HG02759 (cell line): ENCODE data around the gene TRAT1.
"Not testable (repeated sequence)": the region's sequence is repeated elsewhere in the genome, so short reads cannot be mapped to it uniquely, and the experiment has no call there.

Experiments used
- ATAC-seq: cut with Tn5 transposase; IDR thresholded peaks from one replicate; pipeline ENCODE4 v1.9.1; 2021; ENCODE audit warnings: mild to moderate bottlenecking, moderate library complexity; ENCODE audit not compliant: unreplicated experiment

Gene TRAT1, protein sequence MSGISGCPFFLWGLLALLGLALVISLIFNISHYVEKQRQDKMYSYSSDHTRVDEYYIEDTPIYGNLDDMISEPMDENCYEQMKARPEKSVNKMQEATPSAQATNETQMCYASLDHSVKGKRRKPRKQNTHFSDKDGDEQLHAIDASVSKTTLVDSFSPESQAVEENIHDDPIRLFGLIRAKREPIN

DNA sequence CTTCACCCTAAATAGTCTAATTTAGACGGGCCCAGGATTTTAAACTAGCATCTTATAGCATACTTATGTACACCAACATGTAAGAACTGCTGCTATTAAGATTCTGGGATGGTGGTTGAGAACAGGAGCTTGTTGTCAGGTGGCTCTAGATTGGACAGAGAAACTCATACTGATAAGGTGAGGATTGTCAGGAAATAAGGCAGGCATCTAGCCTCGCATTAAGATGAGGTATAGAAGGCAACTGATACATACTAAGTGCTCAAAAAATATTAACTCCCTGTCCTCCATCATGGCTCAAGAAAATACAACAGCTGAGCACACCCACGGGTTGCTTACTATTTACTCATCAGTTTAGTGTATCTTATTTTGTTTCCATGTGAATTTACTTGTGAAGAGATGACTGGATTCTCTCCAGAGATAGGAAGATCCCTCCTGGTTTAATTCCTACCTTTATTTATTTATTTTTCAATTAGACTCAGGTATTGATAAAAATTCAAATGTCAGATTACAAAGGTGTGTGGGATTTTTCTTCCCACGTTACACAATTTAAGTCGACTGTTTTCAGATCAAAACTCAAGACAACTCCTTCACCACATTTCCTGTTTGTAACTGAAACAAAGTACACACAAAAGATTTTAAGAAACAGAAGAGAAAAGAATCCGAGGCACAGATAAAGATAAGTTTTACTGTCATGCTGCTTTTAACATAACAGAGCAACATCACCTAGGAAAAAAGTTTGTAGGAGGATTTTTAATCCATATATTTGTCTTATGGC lies at the start of gene TRAT1:
TRAT1 (plus strand) TSS at position 664 of the 775 bp plus-strand sequence. CDS start 142 bp downstream, outside the sequence.
- no peak for ATAC-seq

DNA sequence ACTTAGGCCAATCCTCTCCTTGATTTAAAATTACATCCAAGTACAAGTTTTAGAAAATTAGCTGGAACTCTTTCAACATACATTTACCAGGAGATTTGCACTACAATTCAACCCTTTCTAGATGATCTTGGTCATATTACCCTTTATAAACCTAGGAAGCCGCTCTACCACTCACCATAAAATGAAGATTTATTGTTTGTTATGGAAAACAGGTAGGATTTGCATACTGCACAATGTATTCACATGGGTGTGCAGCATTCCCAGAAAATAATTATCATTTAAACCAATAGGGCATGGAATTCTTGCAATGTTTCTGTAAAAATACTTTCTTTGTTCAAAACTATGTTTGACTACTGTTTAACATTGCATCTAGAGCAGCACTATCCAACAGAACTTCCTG lies 46.9 kb upstream of the TRAT1 start:
- no peak for ATAC-seq

DNA sequence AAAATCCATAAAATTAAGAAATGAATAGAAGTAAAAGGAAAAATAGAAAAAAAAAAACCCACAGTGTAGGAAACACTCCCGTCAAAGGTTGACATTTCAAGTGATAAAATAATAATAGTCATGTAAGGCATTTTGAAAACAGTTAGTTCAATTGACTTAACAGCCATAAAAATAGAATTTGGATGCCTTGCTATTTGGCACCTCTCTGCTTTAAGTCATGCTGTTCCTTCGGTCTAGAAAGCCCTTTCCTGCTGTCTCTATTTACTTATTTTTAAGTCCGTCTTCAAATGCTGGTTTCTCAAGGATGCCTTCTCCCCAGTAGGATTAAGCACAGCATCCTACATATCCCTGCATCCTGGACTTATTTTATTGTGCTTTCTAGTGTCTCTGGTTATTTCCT lies 43.1 kb upstream of the TRAT1 start:
- ATAC-seq = no peak

DNA sequence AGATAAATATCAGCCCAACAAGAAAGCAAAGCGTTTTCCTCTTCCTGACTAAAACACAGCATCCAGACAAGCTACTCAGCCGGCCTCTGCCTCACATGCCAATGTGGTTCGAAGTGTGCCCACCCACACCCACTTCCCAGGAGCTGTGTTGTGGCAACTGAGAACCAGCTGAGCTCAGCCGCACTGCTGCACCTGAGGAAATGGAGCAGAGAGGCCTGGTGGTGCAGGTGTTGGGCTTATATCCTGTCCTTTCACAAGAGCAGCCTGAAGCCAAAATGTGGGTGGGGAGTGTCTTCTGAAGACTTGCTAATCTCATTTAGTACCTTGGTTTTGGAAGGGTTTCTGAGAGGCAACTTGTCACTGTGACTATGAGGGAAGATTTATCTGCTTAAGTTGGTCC lies 42.4 kb upstream of the TRAT1 start:
- ATAC-seq = no peak

DNA sequence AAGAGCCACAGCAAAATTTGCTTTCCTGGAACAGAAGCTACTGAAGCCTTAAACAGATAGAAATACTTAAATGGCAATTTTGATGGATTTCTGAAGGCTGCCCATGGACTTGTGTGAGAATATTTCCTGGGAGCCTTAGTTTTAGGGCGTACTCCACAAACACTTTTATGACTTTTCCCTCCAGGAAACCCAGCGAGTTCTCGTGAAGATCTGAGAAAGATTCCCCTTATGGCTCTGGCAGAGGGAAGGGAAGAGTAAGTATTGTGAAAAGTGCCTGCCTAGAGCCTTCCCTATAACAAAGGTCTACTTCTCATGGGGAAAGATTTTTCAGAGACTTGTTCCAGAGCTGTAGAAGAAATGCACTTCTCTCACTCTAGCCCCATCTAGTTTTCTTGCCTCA lies 31.1 kb upstream of the TRAT1 start:
- no peak for ATAC-seq

DNA sequence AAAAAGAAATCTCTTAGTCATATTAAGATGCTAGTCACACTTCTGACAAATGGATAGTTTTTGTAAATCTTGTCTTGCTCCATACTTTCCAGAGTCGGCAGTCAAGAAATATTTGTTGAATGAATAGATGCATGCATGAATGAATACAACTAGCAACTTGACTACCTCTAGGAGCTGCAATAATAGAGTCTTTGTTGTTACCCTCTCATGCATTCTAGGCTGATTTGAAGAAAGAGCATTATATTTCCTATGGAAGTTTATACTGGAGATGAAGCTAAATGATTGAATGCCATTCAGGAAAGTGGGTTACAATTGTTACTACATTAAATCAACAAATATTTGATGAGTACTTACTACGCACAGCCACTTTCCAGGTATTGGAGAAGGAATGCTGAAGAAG lies 18.1 kb upstream of the TRAT1 start:
- no peak for ATAC-seq

DNA sequence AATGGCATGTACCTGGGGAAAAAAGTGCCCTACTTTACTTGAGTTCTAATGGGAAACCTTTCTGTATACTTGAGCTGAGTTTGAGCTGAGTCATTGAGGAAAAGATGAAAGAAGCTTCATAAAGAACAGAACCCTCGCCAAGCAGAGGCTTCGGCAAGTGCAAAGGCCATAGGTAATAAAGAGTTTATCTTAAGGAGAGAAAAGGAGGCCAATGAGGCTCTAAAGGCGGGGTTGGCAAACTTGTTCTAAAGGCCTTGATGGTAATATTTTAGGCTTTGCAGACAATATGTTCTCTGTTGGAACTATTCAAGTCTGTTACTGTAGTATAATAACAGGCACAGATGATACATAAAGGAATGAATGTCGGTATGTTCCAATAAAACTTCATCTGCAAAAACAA lies 17.6 kb upstream of the TRAT1 start:
- no peak for ATAC-seq

DNA sequence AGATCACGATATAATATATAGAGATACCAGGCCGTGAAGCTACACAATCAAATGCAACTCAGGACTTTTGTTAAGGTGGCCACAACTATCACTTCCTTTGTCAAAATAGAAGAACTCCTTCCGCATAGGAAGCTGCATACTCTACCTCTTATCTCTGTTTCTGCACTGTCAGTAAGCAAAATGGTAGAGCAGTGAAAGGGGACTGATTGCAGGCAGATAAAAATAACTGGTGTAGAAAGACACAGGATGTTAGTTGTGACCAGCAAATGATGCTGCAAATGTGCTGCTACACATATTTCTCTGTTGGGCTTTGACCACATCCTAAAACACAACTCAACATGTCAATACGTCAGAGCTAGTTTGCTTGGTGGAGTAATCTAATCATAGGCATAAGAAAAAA lies 16.3 kb upstream of the TRAT1 start:
- no peak for ATAC-seq

DNA sequence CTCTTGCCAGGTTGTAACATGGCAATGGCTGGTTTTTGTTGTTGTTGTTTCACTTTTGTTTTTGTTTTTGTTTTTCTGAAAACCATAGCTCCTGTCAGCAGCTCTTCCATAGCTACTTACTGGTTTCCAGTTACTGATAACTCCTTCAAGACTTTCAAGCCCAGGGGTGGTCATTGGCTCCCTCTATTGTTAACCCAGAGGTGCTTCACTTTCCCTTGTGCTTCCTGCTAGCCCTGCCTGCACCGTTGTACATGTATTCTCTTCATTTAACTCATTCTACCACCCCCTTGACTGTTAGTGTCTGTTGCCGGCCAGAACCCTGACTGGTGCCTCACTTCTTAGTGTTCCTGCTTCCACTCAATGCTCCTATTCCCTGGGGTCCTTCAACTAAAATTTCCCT lies 4.2 kb upstream of the TRAT1 start:
- ATAC-seq = peak; percentile 81

DNA sequence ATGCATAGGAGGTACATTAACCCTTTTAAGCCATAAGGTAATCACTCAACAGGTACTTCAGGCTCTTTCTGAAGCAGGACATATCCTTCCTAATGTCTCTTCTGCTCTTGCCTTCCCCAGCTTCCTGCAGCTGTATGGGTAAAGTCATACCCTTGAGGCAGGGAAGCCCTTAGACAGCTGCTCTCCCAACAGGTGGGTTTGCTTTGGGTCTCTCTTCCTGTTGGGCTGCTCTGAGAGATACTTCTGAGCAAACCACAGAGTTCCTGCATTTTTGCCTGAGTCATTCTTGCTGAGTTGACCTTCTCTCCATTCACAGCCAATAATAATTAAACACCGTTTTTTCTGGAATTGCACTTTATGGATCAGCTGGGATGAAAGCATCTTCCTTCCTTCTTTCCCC lies 2.0 kb upstream of the TRAT1 start:
- ATAC-seq = no peak

DNA sequence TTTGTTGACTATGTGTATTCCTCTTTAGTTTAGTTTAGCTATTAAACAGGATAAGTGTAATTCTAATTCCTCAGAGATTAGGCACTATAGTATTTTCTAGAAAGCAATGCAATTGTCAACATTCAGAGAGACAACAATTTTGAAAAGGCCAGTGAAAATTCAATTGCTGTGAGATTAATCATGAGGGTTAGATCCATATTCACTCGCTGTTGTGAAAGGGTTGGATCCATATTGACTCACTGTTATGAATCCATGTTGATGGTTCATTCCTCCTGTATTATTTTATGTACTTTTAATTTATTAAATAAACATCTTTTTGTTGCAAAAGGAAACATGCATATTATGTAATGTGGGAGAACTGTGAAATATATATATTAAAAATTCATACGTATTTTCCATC lies 641 bp downstream of the TRAT1 start:
- ATAC-seq = no peak

DNA sequence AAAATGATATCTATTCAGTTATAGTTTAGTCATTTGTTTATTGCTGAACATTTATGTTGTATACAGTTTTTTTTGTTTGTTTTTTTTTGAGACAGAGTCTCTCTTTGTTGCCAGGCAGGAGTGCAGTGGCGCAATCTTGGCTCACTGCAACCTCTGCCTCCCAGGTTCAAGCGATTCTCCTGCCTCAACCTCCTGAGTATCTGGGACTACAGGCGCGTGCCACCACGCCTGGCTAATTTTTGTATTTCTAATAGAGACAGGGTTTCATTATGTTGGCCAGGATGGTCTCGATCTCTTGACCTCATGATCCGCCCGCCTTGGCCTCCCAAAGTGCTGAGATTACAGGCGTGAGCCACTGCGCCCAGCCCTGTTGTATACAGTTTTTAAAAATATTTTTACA lies 1.2 kb downstream of the TRAT1 start:
- ATAC-seq = not testable (repeated sequence)

DNA sequence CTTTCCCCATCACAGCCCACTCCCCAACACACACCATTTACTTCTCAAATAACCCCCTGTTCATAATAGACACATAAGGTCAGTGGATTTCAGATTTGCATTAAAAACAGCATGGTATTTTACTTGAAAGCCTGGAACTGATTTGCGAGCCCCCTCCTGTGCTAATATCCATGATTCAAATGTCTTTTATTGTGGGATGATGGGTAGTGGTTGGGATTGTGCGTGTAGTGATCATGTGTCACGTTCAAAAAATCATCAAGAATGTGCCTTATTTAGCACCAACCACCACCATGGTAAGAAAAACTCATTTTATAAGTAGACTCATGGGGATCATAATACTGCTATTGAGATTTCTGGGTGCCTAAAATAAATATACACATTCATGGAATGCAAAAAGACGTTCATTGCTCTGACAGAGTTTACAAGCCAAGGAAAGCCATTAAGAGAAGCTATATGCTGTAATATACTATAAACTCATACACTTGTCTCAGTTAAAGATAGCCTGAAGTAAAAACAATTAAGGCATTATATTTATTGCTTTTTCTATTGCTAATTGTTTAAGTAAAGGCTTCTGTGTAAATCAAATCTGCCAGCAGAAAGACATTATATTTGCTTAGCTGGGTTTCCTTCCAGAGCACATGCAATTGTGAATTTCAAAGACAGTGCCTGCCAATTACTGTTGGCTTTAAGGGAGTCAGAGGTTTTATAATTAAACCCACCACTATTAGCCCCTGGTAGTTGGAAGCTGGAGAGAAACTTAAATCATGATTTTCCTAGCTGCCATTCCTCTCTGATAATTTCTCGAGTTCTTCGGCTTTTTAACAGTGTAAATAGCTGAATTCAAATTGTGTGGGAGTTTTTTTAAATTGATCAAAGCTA lies 4.0 kb downstream of the TRAT1 start:
- no peak for ATAC-seq

DNA sequence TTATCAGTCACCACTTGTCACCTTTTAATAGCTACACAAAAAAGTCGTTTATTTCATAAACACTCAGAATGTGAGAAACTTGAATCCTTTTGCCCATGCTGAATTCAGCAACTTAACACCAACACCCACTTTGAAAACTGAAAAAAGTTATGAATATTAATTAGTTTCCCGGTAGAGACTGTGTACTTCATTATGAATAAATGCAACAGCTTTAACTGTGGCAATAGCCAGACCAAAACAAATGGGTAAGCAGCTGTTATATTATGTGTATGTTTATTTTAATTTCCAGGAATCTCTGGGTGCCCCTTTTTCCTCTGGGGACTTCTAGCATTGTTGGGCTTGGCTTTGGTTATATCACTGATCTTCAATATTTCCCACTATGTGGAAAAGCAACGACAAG lies 7.8 kb downstream of the TRAT1 start:
- ATAC-seq = no peak

DNA sequence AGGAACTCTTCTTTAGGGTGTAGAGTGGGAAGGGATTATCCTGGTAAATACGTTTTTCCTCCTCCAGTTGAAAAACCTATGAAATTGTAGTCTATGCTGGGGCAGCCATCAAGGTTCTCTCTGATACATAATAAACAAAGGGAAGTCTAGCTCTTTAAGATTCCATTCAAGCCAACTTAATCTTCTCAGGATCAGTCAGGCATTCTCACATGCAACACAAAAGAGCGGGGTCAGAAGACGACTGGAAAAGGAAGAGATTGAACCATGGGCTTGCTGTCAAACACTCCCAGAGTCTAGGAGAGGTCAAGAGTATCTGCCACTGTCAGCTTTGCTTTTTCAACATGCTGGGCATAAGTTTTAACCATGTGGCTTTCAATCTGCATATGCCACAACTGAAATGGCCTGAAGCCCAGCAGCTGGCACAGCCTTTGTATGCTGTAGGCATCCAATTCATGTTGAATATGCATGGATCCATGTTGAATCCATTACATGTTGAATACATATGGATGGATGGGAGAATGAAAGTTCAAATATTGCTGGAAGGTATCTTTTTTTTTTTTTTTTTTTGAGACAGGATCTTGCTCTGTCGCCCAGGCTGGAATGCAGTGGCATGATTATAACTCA lies 8.5 kb downstream of the TRAT1 start:
- ATAC-seq = no peak

DNA sequence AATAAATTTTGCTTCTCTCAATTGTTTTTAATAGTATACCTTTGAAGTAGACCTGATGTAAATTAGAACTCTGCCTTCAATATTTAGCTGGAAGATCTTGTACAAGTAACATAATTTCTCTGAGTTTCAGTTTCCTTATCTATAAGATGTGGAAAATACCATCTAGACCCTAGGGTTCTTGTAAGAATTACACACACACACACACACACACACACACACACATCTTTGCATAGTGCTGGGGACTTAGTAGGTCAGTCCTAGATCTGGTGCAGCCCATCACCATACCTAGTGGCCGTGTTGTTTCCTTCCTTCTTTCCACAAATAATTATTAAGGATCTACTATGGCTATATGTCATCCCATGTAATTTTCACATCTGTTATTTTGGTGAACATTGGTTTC lies 11.0 kb downstream of the TRAT1 start:
- no peak for ATAC-seq

DNA sequence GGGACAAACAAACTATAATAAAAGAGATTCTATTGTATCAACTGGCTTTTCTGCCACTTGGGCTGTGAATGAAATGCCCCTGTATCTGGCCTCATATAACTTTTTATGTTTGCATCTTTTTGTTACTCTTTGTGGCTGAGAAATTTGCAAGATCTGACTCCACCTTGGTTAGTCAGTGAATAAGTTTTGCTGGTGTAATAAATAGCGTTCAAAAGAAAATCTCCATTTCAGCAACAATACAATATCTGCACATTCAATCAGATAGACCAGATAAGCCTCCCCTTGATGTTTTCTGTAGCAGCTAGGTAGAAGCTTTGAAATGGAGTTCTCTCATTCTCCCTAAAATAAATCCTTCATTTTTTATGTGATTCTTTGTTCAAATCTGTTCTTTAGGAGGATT lies 12.0 kb downstream of the TRAT1 start:
- ATAC-seq = no peak

DNA sequence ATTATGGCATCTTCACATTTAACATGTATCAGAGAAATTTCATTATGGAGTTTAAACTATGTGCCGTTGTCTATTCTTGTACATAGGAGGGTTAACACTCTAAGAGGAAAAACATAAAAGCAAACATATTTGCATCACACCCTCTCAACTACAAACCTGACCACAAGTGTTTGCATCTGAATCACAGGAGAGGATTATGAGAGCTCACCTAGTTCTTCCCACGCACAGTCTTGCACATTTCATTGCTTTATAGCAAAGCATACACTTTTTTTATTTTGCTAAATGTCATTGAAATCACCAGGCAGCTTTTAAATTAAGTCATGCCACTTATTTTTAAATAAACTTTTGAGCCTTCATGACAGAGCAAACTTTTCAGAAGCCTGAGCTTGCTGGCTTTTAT lies 12.5 kb downstream of the TRAT1 start:
- ATAC-seq = no peak

DNA sequence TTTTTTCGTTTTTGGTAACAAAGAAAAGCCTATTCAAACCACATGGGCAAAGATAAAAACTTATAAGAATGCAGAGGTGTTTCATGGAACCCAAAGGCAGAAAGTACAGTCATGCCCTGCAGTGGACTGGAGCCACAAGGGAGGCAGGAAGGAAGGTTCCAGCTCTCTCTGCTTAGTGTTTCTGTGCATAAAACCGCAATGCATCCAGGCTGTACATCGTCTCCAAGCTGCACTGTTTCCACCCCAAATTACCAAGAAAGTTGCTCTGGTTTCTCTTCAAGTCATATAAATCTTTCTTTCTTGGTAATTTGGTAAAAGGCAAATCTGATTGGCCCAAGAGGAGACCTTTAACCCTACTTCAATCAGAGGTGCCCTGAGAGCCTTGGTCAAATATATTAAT lies 15.8 kb downstream of the TRAT1 start:
- ATAC-seq = no peak

DNA sequence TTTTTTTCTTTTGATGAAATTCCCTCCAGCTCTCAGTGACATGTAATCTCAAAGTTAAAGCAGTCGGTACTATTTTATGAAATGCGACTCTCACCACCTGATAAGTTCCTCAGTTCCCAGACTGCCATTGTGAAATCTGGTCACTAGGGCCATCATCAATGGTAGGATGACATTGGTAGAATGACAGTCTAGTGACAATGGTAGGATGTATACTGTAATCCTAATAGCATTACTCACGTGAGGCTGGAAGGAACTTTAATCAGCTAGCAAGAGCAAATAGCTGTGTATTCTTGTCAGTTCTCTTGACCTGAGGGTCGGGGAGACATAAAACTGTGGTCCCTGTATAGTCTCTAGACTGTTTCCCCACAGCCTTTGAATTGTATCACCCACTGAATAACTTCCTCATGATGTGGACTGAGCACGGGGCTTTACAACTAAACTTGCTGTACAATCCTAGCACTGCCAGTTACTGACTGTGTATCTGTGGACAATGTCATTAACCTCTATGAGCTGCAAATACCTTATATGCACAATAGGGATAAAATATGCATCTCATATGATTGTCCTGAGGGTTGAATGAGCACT lies 23.2 kb downstream of the TRAT1 start:
- no peak for ATAC-seq

DNA sequence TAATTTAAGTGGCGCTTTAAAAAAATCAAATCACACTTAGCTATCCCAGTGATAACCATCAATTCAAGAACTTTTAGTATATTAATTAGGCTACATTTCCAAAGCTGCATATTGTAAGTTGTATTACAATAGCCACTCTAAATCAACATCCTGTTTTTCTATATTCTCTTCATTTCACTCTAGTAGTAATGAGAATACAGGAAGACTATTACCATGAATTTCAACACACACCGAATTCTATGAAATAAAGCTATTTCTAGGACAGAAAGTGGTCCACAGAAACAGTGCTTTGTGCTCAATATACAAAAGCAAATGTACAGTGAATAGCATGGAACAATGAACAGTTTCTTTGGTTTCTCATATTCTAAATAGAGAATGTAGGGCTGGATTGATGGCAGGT lies 24.6 kb downstream of the TRAT1 start:
- no peak for ATAC-seq
